Measurements from ENCODE around the gene NCKAP5. TPM values are rescaled to one million over a fixed set of nuclear protein-coding genes. Genes with fewer than 3 reads are reported as not detected.

The NCKAP5 gene
- total and polyA plus RNA-seq, 9 of the 15 experiments (the other 6 are each of a cell fraction or from before 2014, with no cell fraction given), result not detected

DNA sequence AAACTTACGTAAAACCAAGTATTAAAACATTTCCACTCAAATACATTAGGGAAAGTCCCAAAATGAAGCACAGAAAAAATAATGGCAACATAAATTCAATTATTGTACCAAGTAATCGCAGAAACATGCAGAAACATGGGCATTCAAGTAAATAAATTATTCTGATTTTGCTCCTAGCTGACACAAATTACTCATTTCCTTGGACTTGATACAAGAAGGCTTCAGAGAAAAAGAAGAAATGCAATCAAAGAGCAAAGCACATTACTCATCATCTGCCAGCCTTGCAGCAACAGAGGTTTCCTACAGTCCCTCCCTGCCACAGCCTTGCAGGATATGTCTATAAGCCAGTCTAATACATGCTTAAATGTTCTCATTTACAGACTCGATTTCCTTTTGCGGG is 458.5 kb downstream of the NCKAP5 start (continued):
- TF ChIP-seq ZNF707 (CRISPR knock-in tag; conservative IDR thresholded peaks at IDR 0.05) (no peak), CHCHD3 (CRISPR knock-in tag; IDR thresholded peaks at IDR 0.05) (no peak), PRPF4 (IDR thresholded peaks at IDR 0.05; ENCODE audit: insufficient read depth, low read depth, low read length, poor library complexity, severe bottlenecking) (no peak), SMARCB1 (IDR thresholded peaks at IDR 0.05; ENCODE audit: insufficient read length, low read depth) (no peak), TEAD4 (IDR thresholded peaks at IDR 0.05; ENCODE audit: low read length) (no peak), TEAD4 (CRISPR knock-in tag; IDR thresholded peaks at IDR 0.05; ENCODE audit: borderline replicate concordance) (no peak), KDM5B (IDR thresholded peaks at IDR 0.05; ENCODE audit: insufficient replicate concordance, low read depth, low read length) (no peak), KDM1A (IDR thresholded peaks at IDR 0.05) (no peak)

DNA sequence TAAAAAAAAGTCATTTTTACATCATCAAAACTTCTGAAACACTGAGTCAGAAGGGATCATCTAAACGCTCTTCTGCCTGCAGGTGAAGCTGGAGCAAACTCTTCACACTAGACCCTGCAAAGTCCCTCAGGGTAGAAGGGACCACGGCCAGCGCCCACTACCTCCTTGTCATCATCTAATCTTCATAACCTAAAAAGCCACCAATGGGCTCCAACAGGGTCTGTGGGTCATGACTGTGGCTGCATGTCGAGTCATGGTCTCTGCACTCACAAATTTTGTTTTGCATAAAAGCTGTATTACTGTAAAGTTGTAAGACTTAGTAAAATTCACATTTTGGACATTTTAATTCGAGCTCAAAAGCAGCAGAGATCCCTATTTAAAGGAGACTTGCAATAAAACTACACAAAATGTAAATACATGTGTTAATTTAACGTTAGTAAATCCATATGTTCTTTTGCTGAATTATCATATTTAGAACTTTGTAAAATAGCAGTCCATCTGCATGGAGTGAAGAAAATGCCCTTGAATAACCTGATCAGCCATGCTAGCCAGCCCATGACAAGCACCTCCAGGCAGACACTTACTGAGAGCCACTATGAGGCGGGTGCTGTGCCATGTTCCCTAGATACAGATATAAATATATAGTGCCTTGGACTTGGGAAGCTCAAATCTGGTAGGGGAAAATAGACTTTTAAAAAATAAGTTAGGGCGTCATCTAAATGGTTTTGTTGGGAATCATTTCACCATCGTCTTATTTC is 461.0 kb downstream of the NCKAP5 start:
- under 1% methylated on average over 9 of the region's 9 CpGs for WGBS (ENCODE audit: insufficient coverage, low coverage, missing lambda C conversion rate)
- in situ Hi-C loops (cut with MboI) (no loop called here), intact Hi-C loops (cut with micrococcal nuclease) (no loop called here)
- POLR2A ChIA-PET, result no interaction called here
- DNase-seq (ENCODE audit: extremely low read depth in 1 of 4, low spot score in 3 of 4) (no peak), ATAC-seq (no peak), FAIRE-seq (no peak)
- Histone ChIP-seq H3K79me2 (ENCODE audit: control insufficient read depth, insufficient read depth, low read length) (no peaks in the 10 kb centered on the region), H3K36me3 (ENCODE audit: control insufficient read depth, insufficient read depth, low read length) (no peaks in the 10 kb centered on the region), H3K9ac (ENCODE audit: insufficient read depth in 1 of 2, low read depth in 2 of 2, low read length in 2 of 2) (no peak overlapping the region), H3K4me2 (ENCODE audit: insufficient read depth, low read length) (no peak overlapping the region), H3K9me1 (ENCODE audit: control insufficient read depth, insufficient read depth, low read length) (no peaks in the 10 kb centered on the region), H3K27me3 (ENCODE audit: control insufficient read depth in 2 of 2, insufficient read depth in 2 of 2, low read length in 2 of 2) (no peaks in the 10 kb centered on the region), H3K4me1 (replicated peaks in 1 of 2; ENCODE audit: control insufficient read depth in 2 of 2, insufficient read depth in 2 of 2, low read length in 2 of 2) (no peaks in the 10 kb centered on the region), H3K9me3 (replicated peaks; ENCODE audit: control insufficient read depth, insufficient read depth, low read depth, low read length) (no peaks in the 10 kb centered on the region), H4K20me1 (replicated peaks; ENCODE audit: control insufficient read depth, insufficient read depth, low read length) (no peaks in the 10 kb centered on the region), H3K27ac (ENCODE audit: extremely low read depth, low read depth, low read length) (no peak overlapping the region), H3K4me3 (no peak overlapping the region), H2AFZ (ENCODE audit: low read depth, low read length) (no peak overlapping the region)
- CTCF ChIA-PET (ENCODE audit: low intra/inter-chr PET ratio), result no interaction called here
- BruUV-seq (replicated peaks), result no TSS peak
- no peak for TF ChIP-seq ELF1 (tag; IDR thresholded peaks at IDR 0.05)
- TF ChIP-seq RHOXF2B (CRISPR knock-in tag; conservative IDR thresholded peaks at IDR 0.05), result no peak

Data from K562 (cell line).